Measurements from ENCODE around the gene VWC2L.

Gene VWC2L

GRCh38 chr2:214471382-214471781 lies 60.5 kb downstream of the VWC2L start:
- no peak for DNase-seq

GRCh38 chr2:214471990-214472389 lies 61.1 kb downstream of the VWC2L start:
- no peak for DNase-seq

DNA sequence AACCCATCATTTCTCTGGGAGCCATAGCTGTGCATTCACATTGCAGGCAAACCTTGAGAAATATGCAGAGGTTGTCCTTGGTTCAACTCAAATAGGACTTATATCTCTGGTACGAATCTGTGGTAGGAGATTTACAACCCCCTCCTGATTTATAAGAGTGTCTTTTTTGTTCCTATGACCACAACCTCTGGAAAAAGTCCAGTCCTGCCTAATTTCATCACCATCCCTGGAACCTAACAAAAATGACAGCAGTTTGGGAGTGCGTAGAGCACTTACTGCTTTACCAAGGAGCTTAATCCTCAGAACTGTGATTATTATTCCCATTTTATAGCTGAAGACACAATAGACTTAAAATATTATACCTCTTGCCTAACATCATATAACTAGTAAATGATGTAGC lies 66.5 kb downstream of the VWC2L start:
- no peak for DNase-seq

DNA sequence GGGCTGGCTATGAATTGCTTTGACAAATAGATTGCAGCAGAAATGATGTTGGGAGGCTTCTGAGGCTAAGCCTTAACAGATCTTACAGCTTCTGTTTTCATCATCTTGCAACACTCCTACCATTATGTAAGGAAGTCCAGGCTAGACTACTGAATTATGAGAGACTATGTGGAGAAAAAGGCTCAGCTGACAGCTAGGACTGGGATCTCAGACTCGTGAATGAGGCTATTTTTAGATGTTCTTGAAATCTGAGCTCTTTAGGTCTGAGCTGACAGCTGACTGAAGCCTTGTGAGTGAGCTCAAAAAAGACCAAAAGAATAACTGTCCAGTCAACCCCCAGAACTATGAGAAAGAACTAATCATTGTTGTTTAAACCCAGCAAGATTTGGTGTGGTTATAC lies 70.3 kb downstream of the VWC2L start:
- DNase-seq, result peak; percentile 14

DNA sequence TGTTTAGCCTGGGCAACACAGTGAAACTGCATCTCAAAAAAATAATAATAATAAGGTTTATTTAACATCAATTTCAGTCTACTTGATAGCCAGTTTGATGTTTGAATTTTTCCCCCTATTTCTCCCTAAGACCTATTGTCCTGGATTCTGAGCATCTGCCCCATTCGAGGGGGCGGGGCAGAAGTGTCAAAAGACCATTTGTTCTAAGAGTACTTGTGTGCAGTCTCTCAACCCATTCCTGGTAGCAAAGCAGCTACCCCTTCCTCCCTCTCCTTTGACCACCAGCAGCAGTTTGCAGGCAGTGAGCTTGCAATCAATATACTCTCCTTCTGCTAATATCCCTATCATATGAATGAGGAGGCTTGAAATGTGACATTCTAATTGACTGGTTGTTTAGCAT lies 71.9 kb downstream of the VWC2L start:
- DNase-seq, result no peak

GRCh38 chr2:214484239-214484638 lies 73.4 kb downstream of the VWC2L start:
- peak; percentile 7 for DNase-seq

DNA sequence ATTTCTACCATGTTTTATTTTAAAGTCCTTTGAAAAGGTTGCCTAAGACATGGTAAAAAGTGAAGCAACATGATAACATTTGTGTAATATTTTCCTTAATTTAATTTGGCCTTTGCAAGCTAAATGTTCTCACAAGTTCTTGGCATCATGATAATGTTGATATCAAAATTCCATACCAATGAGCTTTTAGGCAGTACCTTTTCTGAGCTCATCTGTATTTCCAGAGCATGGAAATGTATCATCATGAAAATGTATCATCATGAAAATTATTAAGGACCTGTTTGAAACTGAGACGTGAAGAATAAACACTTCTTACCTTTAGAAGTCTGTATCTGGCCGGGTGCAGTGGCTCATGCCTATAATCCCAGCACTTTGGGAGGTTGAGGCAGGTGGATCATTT lies 73.8 kb downstream of the VWC2L start:
- no peak for DNase-seq

GRCh38 chr2:214489181-214489580 lies 78.3 kb downstream of the VWC2L start:
- no peak for DNase-seq

DNA sequence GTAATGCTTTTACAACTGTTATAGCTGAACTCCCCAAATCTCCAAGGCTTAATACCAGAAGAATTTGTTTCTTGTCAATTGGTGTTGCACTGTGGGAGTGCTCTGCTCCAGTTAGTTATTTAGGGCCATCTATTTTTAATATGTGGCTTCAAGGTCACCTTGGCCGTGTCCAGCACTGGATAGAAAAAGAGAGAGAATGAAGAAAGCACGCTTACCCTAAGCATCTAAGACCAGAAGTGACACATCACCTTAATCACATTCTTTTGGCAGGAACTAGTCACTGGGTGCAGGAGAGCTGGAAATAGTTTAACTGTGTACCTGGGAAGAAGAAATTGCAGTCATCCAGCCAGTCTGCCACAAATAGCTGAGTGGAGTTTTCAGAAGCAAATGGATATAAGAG lies 78.8 kb downstream of the VWC2L start:
- no peak for DNase-seq

- no peak for DNase-seq
Measured at GRCh38 chr2:214492152-214492551, 81.3 kb downstream of the VWC2L start.

DNA sequence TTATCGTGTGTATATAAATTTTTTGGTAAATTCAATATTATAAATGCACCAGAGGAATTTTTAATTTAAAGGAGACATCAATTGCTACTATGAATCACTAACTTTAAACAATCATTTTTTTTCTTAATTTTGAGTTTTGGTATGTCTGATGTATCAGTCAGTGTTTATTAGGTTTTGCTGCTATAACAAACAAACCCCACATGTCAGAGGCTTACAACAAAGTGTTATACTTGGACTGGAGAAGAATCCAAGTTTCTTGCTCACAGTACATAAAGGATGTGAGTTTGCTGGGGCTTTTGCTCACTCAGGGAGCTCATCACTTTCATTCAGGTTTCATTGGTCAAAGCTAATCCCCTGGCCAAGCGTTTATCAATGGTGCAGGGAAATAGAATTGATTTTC lies 81.8 kb downstream of the VWC2L start:
- no peak for DNase-seq

DNA sequence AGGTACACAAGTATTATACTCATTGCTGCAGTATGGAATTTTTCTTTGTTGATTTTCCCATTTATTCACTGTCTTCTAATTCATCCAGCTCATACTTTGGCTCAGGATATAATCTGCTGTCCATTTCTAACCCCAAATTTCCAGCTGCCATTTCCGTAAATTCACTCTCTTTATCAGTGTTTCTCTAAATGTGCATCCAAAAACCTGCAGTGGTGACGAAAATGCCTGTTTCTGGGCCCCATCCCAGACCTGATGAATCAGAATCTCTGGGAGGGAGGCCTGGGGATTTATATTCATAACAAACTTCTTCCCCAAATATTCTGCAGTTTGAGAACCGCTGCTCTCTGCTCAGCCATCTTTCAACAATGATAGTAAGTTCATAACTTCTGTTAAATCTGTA lies 86.6 kb downstream of the VWC2L start:
- no peak for DNase-seq

DNA sequence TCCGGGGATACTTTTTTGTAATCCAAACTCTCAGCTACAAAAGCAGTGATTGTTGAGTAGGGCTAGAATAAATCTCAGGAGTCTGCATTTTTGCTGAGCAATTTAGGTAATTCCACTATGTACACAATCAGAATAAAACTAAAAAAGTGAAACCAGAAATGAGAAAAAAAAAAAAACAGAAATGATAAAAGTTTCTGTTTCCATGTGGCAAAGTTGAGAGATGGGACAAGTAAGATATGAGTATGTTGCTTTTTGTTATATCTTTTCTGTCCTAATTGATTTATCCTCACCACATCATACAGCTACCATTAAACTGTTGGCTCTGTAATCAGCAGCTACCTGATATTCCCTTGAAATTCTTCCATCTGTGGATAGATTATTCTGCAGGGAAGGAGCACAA lies 92.7 kb downstream of the VWC2L start:
- no peak for DNase-seq

DNA sequence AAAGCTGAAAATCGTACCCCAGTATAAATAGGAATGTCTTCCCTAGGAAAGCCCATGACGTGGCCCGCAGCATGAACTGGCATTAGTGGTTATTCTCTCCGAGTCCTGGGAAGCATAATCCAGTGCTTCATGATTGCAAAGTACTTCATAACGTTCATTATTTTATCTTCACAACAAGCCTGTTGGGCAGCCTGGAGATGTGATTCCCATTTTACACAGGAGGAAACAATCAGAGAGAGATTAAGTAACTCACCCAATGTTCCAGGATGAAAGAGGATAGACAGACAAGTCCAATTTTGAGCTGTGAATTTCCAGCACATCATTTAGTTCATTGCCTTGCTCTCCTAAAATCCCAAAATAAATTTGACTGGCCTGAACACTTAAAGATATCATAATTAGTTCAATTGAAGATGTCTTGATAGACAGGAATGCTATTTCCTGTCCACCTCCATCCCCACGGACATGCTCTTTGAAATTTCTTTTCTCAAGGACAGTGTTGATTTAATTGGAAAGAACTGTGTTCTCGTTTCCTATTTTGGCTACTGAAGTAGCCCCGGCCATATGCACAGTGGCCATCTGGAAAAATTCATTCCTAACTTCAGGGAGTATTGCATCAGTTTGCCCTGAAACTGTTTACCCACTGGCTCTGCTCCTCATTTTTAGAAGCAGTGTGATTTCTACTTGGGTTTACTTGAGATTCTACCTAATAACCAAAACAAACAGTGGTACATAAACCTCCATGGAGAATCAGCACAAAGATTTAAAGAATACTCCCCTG lies 93.9 kb downstream of the VWC2L start:
- DNase-seq, result no peak

DNA sequence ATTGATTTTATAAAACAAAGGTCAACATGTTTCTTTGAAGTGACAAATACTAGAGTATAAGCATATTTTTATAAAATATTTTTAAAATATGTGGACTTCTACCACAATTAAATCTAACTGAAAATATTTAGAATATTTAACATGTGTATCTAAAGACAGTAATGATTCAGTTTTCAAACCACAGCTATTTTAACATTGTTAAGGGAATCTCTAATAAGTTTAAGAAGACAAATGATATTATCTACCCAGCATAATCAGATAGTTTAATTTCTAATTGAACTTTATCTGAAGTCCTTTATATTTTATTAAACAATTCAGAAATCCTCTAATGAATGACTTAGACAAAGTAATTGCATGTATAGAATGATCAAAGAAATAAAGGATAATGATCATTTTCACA lies 96.2 kb downstream of the VWC2L start:
- DNase-seq, result no peak

GRCh38 chr2:214514704-214515103 lies 103.8 kb downstream of the VWC2L start:
- no peak for DNase-seq

DNA sequence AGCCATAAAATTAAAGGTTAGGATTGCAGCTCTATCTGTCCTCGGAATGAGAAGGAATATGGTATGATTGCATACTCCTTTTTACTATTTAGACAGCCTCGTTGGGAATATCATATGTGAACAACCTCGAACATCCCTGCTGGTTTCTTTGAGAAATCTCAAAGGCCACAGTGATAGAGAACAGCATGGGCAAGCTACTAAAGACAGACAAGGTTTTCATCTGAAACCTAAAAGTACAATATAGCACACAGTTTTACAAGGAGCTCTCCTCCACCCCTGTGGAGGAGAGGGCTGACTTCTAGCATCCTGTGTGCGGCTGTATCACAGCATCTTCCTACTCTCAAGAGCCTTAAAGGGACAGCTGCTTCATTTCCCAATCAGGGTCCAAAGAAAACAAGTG lies 104.3 kb downstream of the VWC2L start:
- no peak for DNase-seq

DNA sequence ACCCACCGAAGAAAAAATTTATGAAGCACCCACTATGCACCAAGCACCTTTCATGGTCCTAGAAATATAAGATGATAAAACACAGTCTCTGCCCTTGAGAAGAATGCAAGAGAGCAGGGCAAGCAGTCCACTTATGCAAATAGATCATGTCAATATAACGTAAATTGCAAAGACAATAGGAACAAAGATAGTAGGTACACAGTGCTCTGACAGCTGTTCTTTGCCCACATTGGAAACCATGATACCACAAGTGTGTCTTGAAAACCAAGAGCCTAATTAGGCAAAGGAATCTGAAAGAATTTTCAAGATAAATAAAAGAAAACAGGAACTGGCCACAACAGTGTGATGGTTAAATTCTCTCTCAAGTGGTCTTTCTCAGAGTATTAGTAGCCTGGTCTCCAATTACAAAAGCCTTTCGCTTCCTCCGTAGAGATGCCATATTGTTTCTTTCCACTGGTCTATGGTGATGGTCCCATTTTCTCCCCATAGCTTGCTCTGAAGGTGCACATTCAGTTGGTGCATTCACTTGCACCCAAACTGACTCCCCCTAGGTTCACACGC lies 108.5 kb downstream of the VWC2L start:
- DNase-seq, result no peak

DNA sequence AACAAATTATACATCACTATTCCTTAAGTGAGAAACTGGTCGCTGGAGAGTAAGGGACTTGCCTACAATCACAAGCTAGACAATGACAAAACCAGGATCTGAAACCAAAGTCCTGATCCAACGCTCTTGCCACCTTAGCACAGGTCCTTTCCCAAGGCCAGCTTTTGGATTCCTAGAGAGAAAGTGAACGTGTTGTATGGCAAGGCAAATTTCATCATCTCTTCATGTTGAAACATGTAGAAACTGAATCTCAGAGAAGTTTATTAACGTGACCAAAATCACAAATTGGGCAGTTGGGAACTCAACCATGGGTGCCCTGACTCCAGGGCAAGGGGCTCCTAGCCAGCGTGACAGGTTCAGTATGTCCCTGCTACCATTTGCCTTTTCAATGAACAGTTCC lies 118.2 kb downstream of the VWC2L start:
- DNase-seq, result no peak

DNA sequence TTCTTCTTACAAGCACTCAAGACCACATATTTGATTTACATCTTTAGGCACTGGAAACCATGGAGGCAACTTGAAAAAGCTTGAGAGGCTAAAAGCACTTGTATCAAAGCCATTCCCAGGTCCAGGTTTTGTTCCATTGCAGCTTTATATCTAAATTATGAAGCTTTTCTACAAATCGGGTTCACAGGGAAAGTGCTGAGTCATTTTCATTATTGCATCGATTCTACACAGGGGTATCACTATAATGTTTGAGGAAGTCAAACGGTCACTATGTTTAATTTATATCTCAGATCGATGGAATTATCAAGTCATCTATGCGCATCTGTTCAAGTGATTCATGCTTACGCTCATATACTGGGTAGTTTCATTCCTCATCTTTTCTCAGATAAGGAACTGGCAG lies 118.7 kb downstream of the VWC2L start:
- DNase-seq, result no peak

GRCh38 chr2:214533541-214533940 lies 122.7 kb downstream of the VWC2L start:
- no peak for DNase-seq

GRCh38 chr2:214536625-214537024 lies 125.8 kb downstream of the VWC2L start:
- no peak for DNase-seq

- no peak for DNase-seq
Measured at GRCh38 chr2:214537929-214538328, 127.1 kb downstream of the VWC2L start.

DNA sequence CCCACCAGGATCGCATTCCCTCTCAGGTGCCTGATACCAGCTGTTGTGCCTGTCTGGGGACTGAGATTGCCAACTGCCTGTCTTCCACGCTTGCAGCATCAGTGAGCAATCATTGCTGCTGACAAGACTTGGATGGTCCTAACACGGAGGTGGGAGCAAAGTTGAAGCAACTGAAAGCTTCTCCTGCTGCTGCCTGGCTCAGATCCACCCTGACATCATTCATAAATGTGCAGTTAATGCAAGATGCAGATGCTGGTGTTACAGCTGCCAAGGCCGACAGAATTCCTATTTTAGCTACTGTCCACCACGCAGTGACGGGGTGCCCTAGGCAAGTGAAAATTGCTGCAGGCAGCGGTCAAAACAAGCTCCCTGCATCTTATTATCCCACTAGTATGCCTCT lies 131.4 kb downstream of the VWC2L start:
- no peak for DNase-seq

GRCh38 chr2:214542866-214543265 lies 132.0 kb downstream of the VWC2L start:
- DNase-seq, result no peak
